Fibroblast of skin of left quadriceps (primary cell): ENCODE data around the gene RAB2B.
A peak's percentile ranks its signal among the peaks of the same experiment; 100 is the strongest.

Source experiments
- DNase-seq, 2 experiments: peaks; one replicate each; pipeline ENCODE4 v3.0.0-alpha.2; 2013; ENCODE audit warnings: low read depth in 2 of 2

The RAB2B gene

DNA sequence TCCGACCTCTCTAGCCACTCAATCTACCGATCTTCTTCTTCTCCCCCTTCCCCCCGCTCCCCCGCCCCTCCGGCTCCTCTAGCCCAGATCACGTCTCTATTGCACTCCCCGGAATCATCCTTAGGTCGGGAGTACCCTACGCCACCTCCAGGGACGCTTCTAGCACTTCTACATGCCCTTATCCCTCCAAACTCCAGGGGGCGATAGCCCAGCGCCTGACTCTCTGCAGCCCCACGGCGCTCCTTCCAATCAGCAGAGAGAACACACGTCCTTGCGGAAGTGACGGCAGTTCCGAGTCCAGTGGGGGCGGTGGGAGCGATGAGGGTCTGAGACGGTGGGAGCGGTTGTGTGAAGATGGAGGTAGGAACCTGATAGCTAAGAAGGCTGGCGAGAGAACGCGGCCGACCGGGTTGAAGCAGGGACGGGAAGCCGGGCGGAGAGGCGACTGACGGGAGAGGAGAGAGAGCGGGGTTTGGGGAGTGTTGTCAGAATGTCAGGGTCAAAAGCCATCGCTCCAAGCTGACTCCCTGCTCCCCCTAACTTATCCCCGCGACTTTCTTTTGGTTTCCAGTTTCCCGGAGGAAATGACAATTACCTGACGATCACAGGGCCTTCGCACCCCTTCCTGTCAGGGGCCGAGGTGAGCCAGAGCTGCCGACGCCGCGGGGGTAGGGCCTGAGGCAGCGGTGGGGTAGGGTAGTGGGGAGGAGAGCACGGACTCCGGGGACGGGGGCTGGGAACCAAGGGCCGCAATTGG lies at the start of gene RAB2B, which contains the start of gene TOX4:
RAB2B (minus strand) TSS at position 35 of the 757 bp plus-strand sequence. CDS start 87 bp downstream, outside the sequence.
TOX4 (plus strand) TSS at position 271 of the 757 bp plus-strand sequence; CDS start at position 355, 84 bp downstream.
- DNase-seq, result peak; percentile 97

GRCh38 chr14:21525962-21526671 lies 49.4 kb upstream of the RAB2B start, which contains the start of gene SALL2:
Gene SALL2 (minus strand): TSS chr14:21526346. CDS start chr14:21526127, 219 bp downstream.
- DNase-seq, result peak; percentile 39 to 50

DNA sequence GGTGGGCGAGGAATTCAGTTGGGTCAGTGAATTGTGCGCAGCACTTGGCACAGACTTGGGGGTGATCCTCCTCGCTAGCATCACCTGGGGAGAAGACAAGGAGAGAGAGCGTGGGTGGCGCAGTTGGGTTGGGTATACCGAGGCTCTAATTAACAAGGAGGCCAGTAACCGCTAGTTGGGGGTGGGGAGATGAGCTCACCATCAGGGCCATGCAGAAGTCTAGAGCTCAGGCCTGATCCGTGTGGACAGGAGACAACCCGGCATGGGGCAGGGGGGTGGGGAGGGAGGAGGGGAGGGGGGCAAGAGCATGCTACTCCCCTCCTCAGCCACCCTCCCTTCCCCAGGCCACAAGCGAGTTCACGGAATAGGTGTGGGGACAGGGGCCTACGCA lies 48.8 kb upstream of the RAB2B start:
- DNase-seq, result no peak

GRCh38 chr14:21524575-21525490 lies 48.1 kb upstream of the RAB2B start:
- no peak for DNase-seq

- DNase-seq, result no peak
Observed at GRCh38 chr14:21523203-21523602, 46.4 kb upstream of the RAB2B start.

DNA sequence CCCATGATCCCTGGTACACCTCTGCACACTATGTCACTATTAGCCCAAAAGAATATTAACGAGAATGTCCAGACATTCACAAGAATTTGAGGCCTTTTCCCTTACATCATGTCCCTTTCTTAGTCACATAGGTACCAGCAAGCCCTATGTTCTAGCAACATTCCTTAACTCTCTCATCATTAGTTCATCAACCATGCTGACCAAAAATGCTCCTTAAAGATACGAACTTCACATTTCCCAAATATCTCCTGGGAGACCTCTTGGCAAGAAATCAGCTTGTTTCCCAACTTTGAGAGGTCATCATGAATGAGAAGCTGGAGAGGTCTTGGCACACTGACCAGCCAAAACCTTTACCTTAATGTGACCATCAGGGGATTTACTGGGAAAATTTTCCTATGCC lies 44.7 kb upstream of the RAB2B start:
- DNase-seq, result peak; percentile 36 to 44

DNA sequence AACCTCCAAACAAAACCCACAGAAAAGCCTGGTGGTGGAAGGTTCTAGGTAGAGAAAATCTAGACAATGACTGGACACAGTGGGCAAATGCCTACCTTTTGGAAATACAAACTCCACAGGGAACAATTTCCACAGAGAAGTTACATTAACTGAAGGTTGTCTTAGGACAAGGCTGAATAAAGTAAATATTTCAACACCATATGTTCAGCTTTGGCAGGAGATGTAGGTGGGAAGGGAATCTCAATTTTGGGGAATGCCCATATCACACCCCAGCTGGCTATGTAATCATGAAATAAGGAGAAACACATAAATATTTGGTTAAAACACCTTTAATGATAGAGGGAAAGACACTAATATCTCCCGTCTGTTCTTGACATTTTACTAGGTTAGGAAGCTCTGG lies 44.0 kb upstream of the RAB2B start:
- DNase-seq, result no peak

GRCh38 chr14:21518725-21519124 lies 42.0 kb upstream of the RAB2B start:
- no peak for DNase-seq

GRCh38 chr14:21514341-21514740 lies 37.6 kb upstream of the RAB2B start:
- no peak for DNase-seq

GRCh38 chr14:21510735-21511657 lies 34.2 kb upstream of the RAB2B start, which contains the start of gene METTL3:
Gene METTL3 (minus strand): TSS chr14:21511340. CDS start chr14:21511223, 117 bp downstream.
- peak; percentile 98 for DNase-seq

- no peak for DNase-seq
Observed at GRCh38 chr14:21509432-21510143, 32.8 kb upstream of the RAB2B start.

- no peak for DNase-seq
Observed at GRCh38 chr14:21506557-21506956, 29.8 kb upstream of the RAB2B start.

DNA sequence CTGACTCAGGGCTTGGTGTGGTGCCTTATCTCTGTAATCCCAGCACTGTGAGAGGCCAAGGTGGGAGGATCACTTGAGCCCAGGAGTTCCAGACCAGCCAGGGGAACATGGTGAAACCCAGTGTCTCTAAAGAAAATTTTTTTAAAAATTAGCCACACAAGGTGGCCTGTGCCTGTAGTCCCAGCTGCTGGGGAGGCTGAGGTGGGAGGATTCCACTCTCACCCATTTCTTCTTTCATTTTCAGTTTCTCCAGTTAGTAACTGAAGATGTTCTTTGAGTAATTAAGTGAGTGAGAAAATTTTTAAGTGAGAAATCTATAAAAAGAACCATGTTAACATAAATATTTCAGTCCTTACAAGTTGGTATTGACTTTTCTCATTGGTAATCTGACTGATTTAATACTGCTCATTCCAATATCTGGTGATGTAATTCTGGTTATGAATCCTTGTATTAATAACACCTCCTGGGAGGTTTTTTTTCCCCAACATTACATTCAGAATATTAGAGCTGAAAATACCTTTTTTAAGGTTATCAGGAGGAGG lies 28.3 kb upstream of the RAB2B start:
- no peak for DNase-seq

- DNase-seq, result no peak
Observed at GRCh38 chr14:21503376-21503775, 26.6 kb upstream of the RAB2B start.

DNA sequence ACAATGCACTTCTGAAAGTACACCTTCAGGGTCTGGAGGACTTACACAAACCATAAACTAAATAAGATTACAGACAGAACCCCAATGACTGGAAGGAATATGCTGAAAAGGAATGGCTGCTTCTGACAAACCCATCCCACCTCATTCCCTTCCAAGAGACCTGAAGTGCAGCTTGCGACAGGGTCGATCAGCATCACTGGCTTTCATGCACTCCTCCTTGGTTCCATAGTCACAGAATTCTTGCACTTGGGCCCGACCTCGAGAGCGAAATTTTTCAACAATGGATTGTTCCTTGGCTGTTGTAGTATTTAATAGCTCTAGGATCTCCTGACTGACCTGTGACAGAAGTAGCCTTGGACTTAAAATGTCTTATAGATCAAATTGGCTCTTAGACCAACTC lies 24.8 kb upstream of the RAB2B start:
- DNase-seq, result no peak

- DNase-seq, result no peak
Observed at GRCh38 chr14:21498540-21499526, 22.1 kb upstream of the RAB2B start.

GRCh38 chr14:21496453-21496852 lies 19.7 kb upstream of the RAB2B start:
- no peak for DNase-seq
